ENCODE results near the gene OR2A25.
A peak's percentile ranks its signal among the peaks of the same experiment; 100 is the strongest.

OR2A25 gene

DNA sequence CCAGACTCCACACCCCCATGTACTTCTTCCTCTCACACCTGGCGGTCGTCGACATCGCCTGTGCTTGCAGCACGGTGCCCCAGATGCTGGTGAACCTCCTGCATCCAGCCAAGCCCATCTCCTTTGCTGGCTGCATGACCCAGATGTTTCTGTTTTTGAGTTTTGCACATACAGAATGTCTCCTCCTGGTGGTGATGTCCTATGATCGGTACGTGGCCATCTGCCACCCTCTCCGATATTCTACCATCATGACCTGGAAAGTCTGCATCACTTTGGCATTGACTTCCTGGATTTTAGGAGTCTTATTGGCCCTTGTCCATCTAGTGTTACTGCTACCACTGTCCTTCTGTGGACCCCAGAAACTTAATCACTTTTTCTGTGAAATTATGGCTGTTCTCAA lies 4.8 kb downstream of the OR2A25 start:
- no peak for DNase-seq (ENCODE audit: low read depth)

DNA sequence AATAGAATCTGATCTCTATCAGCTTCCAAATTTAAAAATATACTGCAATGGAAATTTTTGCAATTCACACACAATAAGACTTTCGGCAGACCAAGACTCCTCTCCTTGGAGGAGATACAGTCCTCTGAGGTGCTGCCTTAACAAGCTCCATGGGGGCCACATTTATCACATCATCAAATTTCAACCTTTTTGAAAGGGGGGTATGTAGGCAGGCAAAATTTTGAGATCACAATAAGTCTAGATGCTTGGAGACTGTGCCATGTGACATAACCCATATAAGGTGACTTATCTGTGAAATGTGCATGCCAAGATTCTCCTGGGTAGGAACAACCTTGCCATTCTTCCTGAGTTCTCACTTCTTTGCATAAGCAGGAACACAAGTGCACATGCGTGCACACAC lies 16.4 kb downstream of the OR2A25 start, which contains the start of gene OR2A12:
Gene OR2A12, plus strand, starts transcription at position 301 of the 400 bp plus-strand sequence. CDS start 8,830 bp downstream, outside the sequence.
- DNase-seq (ENCODE audit: low read depth) = no peak

DNA sequence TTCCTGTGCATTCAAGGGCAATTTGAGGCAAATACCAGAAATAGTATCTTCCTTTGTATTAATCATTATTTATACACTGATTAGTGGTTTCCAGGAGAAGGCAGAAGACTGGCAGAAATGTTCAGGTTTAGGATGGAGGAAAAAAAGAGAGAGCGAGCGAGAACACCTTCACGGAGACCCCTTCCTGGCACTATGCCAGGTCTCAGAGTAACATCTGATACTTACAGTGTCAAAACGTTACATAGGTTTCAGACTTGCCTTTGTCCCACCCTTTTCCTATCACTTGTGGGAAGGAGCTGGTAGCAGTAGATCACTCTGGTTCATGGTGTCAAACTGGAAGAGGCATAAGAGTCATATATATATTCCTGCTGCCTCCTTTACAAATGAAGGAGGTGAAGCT lies 17.1 kb downstream of the OR2A25 start:
- no peak for DNase-seq (ENCODE audit: low read depth)

DNA sequence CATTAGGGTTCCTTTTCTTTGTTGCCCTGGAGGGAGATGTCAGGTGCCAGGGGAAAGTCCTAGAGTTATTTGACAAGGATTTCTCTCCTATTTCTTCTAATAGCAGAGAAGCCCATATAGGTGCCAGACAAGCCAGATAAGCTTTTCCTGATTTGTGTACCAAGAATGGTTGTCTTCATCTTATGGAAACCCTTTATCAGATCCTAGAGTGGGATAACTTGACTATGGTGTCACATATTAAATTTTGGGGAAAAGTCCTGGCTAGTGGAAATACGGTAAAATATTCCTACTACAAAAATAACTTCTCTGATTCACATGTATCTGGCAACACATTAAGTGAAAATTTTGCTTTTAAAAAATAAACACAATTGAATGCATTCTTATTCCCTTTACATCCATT lies 17.6 kb downstream of the OR2A25 start:
- DNase-seq (ENCODE audit: low read depth) = no peak

DNA sequence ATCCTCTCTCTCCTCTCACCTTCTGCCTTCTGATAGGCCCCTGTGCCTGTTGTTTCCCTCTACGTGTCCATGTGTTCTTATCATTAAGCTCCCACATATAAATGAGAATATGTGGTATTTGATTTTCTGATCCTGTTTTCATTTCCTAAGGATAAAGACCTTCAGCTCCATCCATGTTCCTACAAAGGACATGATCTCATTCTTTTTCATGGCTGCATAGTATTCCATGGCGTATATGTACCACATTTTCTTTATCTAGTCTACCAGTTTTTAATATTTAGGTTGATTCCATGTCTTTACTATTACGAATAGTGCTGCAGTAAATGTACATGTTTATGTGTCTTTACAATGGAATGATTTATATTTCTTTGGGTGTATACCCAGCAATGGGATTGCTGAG lies 21.1 kb downstream of the OR2A25 start:
- no peak for DNase-seq (ENCODE audit: low read depth)

DNA sequence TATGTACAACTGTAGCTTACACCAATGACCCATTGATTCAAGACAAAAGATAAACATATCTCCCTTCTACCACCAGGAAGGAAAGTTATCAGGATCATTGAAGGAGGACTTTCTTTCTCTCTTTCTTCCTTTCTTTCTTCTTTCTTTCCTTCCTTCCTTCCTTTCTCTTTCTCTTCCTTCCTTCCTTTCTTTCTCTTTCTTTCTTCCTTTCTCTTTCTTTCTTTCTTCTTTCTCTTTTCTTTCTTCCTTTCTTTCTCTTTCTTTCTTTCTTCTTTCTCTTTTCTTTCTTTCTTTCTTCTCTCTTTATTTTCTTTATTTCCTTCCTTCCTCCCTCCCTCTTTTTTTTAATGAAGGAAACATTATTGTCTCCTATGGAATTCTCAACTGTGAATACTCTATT lies 29.2 kb downstream of the OR2A25 start:
- DNase-seq (ENCODE audit: low read depth) = no peak

DNA sequence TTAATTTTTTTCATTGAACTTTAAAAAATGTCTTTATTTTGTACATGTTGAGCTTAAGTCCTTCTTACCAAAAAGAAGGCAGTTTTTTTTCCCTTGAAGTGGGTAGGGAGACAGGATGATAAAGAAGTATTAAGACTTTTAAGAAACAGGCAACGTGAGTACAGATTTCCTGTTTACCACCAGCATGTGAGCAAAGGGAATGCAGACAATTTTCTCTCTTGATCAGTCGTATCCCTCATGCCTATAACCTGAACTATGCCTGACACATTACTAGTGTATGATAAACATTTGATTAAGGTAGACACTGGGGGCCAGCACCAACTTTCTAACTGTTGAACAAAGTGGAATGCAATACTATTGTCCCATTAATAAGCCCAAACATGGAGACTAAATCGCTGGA lies 31.0 kb downstream of the OR2A25 start:
- DNase-seq (ENCODE audit: low read depth) = peak; percentile 7

DNA sequence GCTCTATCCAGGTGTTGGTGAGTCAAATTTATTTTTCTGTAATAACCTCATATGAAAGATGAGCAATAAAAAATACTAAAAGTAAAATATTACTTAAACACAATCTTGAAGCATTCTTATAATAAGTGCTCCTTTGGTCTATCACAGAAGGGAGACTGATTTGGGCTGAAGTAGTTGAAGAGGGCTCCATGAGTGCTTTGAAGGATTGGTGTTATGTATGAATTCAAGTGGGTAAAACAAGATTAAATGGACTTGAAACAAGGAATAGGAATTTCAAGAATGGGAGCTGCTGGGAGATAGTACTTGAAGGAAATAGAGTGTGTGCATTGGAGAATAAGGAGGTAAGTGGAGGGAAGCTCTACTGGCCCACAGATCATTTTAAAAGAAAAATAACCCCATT lies 32.4 kb downstream of the OR2A25 start:
- no peak for DNase-seq (ENCODE audit: low read depth)

DNA sequence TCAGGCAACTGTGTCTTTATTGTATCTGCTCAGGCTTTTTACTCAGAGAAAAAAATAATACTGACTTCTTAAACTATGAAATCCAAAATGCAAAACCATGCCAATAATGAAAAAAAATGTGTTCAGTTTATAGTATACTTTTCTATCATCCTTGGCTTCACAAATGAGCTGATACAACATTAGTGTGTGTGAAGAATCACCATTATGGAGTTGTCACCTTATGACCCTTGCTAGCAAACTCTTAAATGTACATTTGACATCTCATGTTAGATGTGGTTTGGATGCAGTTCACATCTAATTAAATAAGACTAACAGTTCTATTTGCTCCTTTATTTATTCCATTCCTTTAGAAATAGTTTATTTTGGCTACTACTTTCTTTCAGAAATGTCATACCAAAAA lies 35.6 kb downstream of the OR2A25 start:
- no peak for DNase-seq (ENCODE audit: low read depth)

DNA sequence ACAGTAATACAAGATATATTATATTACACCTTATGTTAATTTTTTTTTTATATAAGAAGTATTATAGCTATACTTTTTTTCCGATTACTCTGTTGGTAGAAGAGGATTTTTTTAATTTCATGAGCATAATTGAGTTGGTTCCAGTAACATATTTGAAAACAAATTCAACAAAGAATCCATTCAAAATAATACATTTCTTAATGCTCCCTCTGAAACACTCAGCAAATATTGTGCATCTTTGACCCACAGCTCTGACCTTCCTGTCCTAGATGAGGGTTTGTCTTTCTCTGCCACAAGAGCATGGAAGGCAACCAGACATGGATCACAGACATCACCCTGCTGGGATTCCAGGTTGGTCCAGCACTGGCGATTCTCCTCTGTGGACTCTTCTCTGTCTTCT lies 39.7 kb downstream of the OR2A25 start, which contains the start of gene OR2A2:
Gene OR2A2, plus strand, starts transcription at position 301 of the 400 bp plus-strand sequence. Its CDS starts 0 bp downstream, at position 301.
- no peak for DNase-seq (ENCODE audit: low read depth)

DNA sequence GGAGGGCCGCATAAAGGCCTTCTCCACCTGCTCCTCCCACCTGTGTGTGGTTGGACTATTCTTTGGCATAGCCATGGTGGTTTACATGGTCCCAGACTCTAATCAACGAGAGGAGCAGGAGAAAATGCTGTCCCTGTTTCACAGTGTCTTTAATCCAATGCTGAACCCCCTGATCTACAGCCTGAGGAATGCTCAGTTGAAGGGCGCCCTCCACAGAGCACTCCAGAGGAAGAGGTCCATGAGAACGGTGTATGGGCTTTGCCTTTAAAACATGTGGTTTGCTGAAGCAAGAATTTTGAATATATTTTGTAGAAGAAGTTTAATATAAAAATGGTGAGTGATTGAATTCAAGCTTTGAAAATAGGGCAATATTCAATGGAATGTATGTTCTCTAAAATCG lies 40.7 kb downstream of the OR2A25 start:
- no peak for DNase-seq (ENCODE audit: low read depth)

DNA sequence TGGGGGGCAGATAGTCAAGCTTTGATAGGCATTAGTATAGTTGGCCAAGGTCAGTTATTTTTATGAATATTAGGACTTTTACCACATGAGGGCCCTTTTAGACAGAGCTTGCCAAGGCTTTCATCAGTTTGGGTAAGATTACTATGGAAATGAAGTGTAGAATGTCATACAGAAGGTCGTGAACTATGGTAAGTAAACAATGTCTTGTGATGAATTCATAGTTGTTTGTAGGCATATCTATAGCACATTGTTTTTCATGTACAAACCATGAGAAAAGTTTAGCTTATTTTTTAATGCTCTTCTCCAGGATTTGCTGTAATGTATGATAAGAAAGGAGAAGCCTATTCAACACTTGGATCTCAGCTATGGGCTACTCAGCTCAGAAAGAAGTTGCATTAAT lies 44.0 kb downstream of the OR2A25 start:
- no peak for DNase-seq (ENCODE audit: low read depth)

DNA sequence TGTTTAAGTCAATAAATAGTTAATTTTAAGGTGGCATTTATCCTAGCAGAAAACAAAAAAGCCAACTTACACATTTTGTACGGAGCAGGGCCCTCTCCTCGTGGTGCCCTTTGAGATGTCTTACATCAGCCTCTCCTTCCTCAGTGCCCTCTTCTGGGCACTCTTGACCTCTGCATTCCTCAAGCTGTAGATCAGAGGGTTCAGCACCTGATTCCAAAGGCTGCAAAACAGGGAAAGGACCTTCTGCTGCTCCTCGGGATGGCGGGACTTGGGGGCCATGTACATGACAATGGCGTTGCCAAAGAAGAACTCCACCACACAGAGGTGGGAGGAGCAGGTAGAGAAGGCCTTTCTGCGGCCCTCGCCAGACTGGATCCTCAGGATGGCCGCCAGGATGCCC lies 48.7 kb downstream of the OR2A25 start:
- DNase-seq (ENCODE audit: low read depth) = no peak

DNA sequence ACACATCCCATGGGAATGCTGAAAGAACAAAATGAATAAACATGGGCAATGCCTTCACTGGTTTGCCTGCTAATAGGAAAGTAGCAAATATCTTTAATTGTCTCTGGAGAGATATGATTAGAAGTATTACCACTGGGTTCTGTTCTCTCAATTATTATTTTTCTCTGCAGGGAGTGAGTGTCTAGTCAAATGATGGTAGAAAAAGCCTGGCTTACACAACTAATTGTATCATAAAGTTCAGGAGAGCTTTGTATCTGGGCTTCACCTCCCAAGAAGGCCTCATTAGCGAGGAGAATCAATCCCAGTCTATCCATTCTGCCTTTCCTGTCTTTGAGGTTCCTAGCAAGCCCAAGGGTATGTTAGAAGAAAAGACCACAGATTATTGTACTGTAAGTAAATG lies 53.3 kb downstream of the OR2A25 start, which contains the start of gene OR2A14:
Gene OR2A14, plus strand, starts transcription at position 301 of the 400 bp plus-strand sequence. CDS start 5,937 bp downstream, outside the sequence.
- no peak for DNase-seq (ENCODE audit: low read depth)

Data from iris pigment epithelial cell (primary cell).